ENCODE measurements around the gene NDOR1.

NDOR1 gene

GRCh38 chr9:137229903-137230704 is 24.6 kb downstream of the NDOR1 start:
- no peak overlapping the region for H3K4me3 ChIP-seq (replicated peaks; ENCODE audit: low read depth, low read length)
- DNase-seq (ENCODE audit: extremely low read depth, low read depth) = no peak
- TF ChIP-seq CTCF (IDR thresholded peaks at IDR 0.05; ENCODE audit: low read depth, low read length, missing control alignments) = no peak

GRCh38 chr9:137230705-137231371 is 25.3 kb downstream of the NDOR1 start, which contains the start of gene SLC34A3:
TSS of gene SLC34A3 (plus strand) at chr9:137230901. CDS start at chr9:137231703, 802 bp downstream.
- no peak for DNase-seq (ENCODE audit: extremely low read depth, low read depth)
- H3K4me3 ChIP-seq (replicated peaks; ENCODE audit: low read depth, low read length) = no peak within 1 kb of the TSS
- no peak for TF ChIP-seq CTCF (IDR thresholded peaks at IDR 0.05; ENCODE audit: low read depth, low read length, missing control alignments)

- no peak for TF ChIP-seq CTCF (IDR thresholded peaks at IDR 0.05; ENCODE audit: low read depth, low read length, missing control alignments)
- H3K4me3 ChIP-seq (replicated peaks; ENCODE audit: low read depth, low read length) = no peak overlapping the region
- DNase-seq (ENCODE audit: extremely low read depth, low read depth) = no peak
Observed at GRCh38 chr9:137231372-137232039, 26.0 kb downstream of the NDOR1 start.

- DNase-seq (ENCODE audit: extremely low read depth, low read depth) = no peak
- no peak overlapping the region for H3K4me3 ChIP-seq (replicated peaks; ENCODE audit: low read depth, low read length)
- no peak for TF ChIP-seq CTCF (IDR thresholded peaks at IDR 0.05; ENCODE audit: low read depth, low read length, missing control alignments)
Observed at GRCh38 chr9:137232101-137232500, 26.6 kb downstream of the NDOR1 start.

- H3K4me3 ChIP-seq (replicated peaks; ENCODE audit: low read depth, low read length) = no peak overlapping the region
- no peak for DNase-seq (ENCODE audit: extremely low read depth, low read depth)
- no peak for TF ChIP-seq CTCF (IDR thresholded peaks at IDR 0.05; ENCODE audit: low read depth, low read length, missing control alignments)
Observed at GRCh38 chr9:137232510-137232909, 27.0 kb downstream of the NDOR1 start.

- no peak for DNase-seq (ENCODE audit: extremely low read depth, low read depth)
- no peak overlapping the region for H3K4me3 ChIP-seq (replicated peaks; ENCODE audit: low read depth, low read length)
- no peak for TF ChIP-seq CTCF (IDR thresholded peaks at IDR 0.05; ENCODE audit: low read depth, low read length, missing control alignments)
Observed at GRCh38 chr9:137233143-137233980, 27.9 kb downstream of the NDOR1 start.
